Dedifferentiated amniotic fluid mesenchymal stem cell (primary cell): ENCODE measurements around the gene MORN1.

Experiments
- DNase-seq: peaks from one replicate; pipeline ENCODE4 v3.0.0-alpha.2; 2016; ENCODE audit errors: extremely low spot score

The MORN1 gene

DNA sequence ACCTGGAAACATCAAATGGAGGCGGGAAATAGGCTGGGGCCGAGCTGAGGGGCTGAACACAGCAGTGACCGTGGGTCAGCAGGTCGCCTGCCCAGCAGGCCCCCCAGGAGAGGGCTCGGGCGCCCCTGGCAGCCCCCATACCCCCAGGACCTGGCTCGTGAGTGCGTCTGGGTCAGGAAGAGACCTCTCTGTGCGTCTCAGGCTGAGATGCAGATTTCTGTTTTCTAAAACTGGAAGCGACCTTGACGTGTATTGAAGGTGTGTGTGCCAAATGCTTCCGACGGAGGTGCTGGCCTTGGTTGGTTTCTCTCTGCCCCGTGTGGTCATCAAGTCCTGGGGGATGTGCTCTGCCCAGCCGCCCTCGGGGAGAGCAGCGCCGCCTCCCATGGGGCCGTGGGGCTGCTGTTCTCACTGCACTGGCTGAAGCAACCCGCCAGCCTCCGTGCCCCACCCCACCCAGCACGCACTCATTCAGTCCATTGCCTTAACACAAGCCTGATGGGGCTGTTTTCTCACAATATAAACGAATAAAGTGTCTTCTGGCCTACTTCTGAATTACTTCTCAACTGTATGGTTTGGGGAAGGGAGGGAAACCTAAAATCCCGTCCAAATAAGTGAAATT, 13.6 kb upstream of the MORN1 start:
- DNase-seq, result no peak

GRCh38 chr1:2404142-2404889, 13.0 kb upstream of the MORN1 start:
- DNase-seq, result no peak

- no peak for DNase-seq
Observed at GRCh38 chr1:2403273-2403672, 11.9 kb upstream of the MORN1 start.

DNA sequence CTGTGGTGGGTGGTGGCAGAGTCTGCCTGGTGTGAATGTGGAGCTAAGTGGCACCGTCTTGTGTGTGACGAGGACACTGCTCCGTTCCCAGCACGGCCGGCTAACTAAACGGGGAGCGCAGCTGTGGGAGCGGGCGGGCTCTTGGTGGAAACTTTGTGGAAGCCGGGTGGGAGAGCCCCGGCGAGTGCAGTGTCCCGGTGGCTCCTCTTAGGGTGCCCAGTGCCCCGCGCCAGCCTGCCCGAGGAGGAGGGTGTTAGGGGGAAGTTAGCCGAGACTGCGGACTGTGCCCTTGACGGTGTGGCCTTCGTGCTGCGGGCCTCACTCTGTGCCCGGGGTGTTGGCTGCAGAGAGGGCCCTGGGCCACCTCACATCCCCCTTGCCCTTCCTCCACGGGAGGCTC, 11.1 kb upstream of the MORN1 start:
- DNase-seq, result no peak

DNA sequence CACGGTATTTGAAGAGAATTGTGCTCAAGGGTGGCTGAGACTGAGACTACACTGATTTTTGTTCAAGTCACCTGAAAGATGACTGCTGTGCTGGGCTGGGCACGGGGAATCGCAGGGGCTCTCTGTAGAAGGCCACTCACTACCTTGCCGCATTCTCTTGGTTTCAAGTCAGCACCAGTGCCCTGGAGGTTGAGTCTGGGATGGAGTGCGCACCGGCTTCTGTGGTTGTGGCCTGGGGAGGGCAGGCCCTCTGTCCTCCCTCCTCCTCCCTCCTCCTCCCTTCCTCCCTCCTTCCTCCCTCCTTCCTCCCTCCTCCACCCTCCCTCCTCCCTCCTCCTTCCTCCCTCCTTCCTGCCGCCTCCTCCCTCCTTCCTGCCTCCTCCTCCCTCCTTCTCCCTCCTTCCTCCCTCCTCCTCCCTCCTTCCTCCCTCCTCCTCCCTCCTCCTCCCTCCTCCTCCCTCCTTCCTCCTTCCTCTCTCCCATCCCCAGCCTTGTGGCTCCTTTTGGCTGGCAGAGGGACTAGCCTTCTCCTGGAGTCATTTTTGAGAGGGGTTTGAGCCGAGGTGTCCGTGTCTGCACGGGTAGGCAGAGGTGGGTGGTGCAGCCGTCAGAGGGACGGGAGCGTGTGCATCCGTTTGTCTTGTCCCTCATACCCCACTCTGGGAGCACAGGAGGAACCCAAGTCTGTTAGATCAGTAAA, 9.7 kb upstream of the MORN1 start:
- no peak for DNase-seq

DNA sequence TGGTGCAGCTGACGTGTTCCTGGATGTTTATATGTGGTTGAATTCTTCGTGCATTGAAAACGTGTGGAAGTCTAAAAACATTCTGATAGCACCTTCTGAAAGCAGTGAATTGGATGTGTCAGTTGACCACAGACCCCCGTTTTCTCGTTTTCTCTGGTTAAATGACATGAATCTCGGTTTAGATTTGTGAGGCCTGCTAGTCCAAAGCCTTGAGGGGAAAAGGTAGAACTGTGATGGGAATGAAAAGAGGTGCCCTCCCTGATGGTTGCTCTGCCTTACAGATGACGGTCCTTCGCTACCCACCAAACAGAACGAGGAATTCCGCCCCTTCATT, 9.2 kb upstream of the MORN1 start:
- DNase-seq, result no peak

GRCh38 chr1:2399890-2400575, 8.7 kb upstream of the MORN1 start:
- DNase-seq, result no peak

DNA sequence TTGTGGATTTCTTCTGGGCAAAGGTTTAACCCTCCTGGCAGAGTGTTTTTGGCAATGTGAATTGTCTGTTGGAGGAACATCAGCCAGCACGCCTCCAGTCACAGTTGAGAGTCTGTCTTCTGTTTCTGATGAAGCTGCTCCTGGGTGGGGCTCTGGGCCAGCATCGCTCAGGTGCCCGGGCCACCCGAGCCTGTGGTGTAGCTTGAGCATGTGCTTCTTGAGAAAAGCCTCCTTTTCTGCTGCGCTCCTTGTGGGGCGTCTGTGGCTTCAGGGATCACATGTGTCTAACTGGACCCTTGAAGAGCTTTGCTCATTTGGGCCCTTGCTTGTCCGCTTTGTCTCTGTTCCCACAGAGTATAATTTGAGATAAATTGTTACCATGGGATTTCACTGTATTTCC, 7.5 kb upstream of the MORN1 start:
- no peak for DNase-seq

- no peak for DNase-seq
Observed at GRCh38 chr1:2397007-2397679, 5.8 kb upstream of the MORN1 start.

- DNase-seq, result no peak
Observed at GRCh38 chr1:2396476-2396875, 5.1 kb upstream of the MORN1 start.

GRCh38 chr1:2396059-2396458, 4.7 kb upstream of the MORN1 start:
- no peak for DNase-seq

GRCh38 chr1:2395245-2395644, 3.9 kb upstream of the MORN1 start:
- DNase-seq, result no peak

DNA sequence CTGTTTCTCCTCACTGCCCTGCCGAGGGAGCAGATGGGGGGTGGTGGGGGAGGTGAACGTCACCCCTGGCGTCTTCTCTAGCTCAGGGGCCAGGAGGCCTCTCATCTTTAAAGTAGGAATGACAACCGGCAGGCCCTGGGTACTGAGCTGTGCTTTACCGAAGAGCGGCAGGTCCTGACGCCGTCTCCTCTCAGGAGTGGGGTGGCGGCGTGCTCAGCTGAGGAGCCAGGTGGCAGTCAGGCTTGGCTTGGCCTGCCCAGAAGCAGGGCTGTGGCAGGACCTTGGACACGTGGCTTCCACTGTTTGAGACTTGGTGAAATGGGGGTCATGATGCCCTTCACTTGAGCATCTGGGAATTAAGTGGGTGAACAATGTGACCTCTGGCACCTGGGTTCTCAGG, 3.4 kb upstream of the MORN1 start:
- DNase-seq, result no peak

GRCh38 chr1:2394220-2394619, 2.9 kb upstream of the MORN1 start:
- DNase-seq, result no peak

GRCh38 chr1:2393471-2393877, 2.1 kb upstream of the MORN1 start:
- DNase-seq, result no peak

DNA sequence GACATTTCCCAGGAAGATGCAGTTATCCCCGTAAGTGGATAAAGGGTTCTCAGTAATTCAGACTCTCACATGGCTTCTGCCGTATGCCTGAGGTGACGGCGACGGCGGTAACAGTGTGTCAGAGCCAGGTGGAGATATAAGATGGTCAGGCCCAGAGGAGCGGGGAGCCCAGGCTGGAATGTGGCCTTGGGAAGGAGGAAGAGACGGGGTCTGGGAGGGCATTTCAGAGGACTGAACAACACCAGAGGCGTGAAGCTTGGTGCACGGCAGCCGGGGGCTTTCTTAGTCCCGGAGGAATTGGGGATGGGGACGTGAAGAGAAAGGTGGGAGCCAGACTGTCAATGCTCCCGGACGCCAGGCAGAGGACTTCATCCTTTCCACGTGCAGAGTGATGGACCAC, 1.3 kb upstream of the MORN1 start:
- DNase-seq, result no peak

GRCh38 chr1:2391931-2392509, 666 bp upstream of the MORN1 start:
- DNase-seq, result no peak

GRCh38 chr1:2389644-2390043, 1.7 kb downstream of the MORN1 start:
- DNase-seq, result no peak

DNA sequence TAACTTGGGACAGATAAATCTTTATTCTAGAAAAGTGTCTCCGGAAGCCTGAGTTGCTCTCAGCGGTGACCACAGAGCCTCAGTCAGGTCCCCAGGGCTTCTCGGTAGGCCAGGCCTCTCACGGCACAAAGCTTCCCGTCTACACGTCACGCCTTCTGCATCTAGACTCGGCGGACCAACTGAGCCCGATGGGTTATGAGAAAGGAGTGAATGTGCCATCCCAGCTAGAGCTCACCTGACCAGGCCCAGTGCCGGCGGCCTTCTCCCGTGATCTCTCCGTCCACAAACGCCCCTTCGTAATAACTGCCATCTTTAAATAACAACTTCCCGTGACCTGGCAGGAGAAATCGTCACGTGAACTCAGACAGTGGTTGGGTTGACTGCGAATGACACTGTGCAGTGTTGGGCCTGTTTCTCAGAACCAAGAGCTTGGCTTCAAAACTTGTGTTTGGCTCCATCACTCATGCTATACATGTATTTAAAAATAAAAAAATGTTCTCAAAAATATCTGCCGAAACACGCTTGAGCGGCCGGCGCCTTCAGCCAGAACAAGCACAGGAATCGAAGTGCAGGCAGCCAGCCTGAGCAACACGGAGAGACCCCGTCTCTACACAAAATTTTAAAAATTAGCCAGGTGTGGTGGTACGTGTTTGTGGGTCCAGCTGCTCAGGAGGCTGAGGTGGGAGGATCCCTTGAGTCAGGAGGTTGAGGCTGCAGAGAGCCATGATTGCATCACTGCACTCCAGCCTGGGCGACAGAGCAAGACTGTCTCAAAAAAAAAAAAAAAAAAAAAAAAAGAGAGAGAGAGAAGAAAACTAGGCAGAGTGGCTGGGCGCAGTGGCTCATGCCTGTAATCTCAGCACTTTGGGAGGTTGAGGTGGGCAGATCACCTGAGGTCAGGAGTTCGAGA, 3.1 kb downstream of the MORN1 start:
- no peak for DNase-seq
